Measurements from ENCODE around the gene CYP27A1. TPM values are rescaled to one million over a fixed set of nuclear protein-coding genes. Genes with fewer than 3 reads are reported as not detected.

Gene CYP27A1
- total and polyA plus RNA-seq, 4 donors: 38.3 to 110 (median 77.1) TPM

DNA sequence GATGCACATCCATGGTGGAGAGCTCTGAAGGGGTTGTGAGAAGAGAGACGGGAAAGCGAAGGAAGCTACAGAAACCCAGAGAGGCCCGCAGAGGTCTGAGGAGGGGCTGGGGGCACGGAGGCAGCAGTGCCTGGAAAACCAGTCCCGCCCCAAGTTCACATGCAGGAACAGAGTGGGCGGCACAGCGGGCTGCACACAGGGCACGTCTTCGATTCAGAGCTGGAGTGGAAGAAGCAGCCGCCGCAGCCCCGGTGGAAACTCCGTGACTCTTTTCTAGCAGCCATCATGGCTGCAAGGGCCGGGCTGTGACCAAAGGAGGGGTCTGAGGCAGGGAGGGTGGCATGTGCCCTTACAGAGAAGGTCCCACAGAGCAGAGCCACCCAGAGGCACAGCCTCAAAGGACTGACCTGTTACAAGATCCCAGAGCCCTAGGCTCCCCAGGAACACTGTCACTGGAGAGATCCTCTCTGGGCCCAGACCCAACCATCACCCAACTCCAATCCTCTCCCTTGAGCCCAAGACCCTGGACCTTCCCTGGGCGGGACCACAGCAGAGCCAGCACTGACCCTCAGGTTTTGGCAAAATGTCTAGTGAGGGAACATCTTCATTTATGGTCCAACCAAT is 38.9 kb downstream of the CYP27A1 start:
- WGBS, 2 donors: 93 to 96% methylated on average over 15 of the region's 15 CpGs
- H3K27me3 ChIP-seq (ENCODE audit: control insufficient read depth in 3 of 3, insufficient read depth in 3 of 3, low read length in 2 of 3): no peaks in the 10 kb centered on the region
- ATAC-seq (ENCODE audit: insufficient read depth, low FRiP score): no peak
- DNase-seq: no peak
- peaks cover 0 to 4% (median 3%) of the 10 kb centered on the region in 4 donors for H3K36me3 ChIP-seq (ENCODE audit: control insufficient read depth in 4 of 4, insufficient read depth in 4 of 4, low read length in 4 of 4)
- no peak for TF ChIP-seq CTCF (IDR thresholded peaks at IDR 0.05; ENCODE audit: control extremely low read depth, extremely low read depth)
- H3K27ac ChIP-seq (ENCODE audit: low read depth in 1 of 2, low read length in 1 of 2): peak overlapping the region in 1 of 2 donors; percentile 17
- H3K9ac ChIP-seq (ENCODE audit: insufficient read depth in 1 of 2, low read length in 2 of 2): no peak overlapping the region
- H3K9me3 ChIP-seq (ENCODE audit: control insufficient read depth in 4 of 4, insufficient read depth in 3 of 4, low read length in 3 of 4): no peaks in the 10 kb centered on the region
- H3K4me1 ChIP-seq (ENCODE audit: control insufficient read depth in 5 of 5, insufficient read depth in 5 of 5, low read length in 5 of 5): no peaks in the 10 kb centered on the region
- no peak overlapping the region for H3K4me3 ChIP-seq

DNA sequence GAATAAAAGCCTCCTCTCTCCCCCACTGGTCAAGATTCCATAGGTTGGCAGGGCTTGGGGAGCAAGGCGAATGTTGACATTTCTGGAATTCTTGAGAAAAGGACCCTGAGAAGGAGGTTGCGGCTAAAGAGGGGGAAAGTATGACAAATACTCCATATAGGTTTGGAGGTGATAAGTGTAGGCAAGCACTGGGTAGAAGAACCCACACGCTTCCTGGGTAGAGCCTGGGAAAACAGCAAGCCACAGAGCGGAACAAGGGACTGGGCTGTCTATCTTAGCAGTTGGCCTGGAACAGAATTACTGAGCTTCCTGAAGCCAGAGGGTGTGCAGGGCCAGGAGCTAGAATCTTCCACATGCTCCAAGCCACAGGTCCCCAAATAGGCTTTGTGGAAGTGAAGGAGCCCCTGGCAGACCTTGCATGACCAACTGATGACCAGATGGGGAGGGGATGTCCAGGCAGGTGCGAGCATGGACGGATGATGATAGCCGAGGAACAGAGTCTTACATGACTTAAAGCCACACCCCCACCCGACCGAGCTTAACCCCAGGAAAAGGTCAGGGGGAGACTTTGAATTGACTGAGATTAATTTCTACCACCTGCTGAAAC is 39.8 kb downstream of the CYP27A1 start:
- ATAC-seq (ENCODE audit: insufficient read depth, low FRiP score) (no peak), DNase-seq (no peak)
- WGBS, 2 donors: 75 to 84% methylated on average over 9 of the region's 9 CpGs
- Histone ChIP-seq H3K4me3 (no peak overlapping the region), H3K4me1 (ENCODE audit: control insufficient read depth in 5 of 5, insufficient read depth in 5 of 5, low read length in 5 of 5) (no peaks in the 10 kb centered on the region), H3K9me3 (ENCODE audit: control insufficient read depth in 4 of 4, insufficient read depth in 3 of 4, low read length in 3 of 4) (no peaks in the 10 kb centered on the region), H3K27me3 (ENCODE audit: control insufficient read depth in 3 of 3, insufficient read depth in 3 of 3, low read length in 2 of 3) (no peaks in the 10 kb centered on the region), H3K9ac (ENCODE audit: insufficient read depth in 1 of 2, low read length in 2 of 2) (no peak overlapping the region), H3K36me3 (ENCODE audit: control insufficient read depth in 4 of 4, insufficient read depth in 4 of 4, low read length in 4 of 4) (peaks cover 0 to 3% (median under 1%) of the 10 kb centered on the region in 4 donors), H3K27ac (ENCODE audit: low read depth in 1 of 2, low read length in 1 of 2) (no peak overlapping the region)
- no peak for TF ChIP-seq CTCF (IDR thresholded peaks at IDR 0.05; ENCODE audit: control extremely low read depth, extremely low read depth)

DNA sequence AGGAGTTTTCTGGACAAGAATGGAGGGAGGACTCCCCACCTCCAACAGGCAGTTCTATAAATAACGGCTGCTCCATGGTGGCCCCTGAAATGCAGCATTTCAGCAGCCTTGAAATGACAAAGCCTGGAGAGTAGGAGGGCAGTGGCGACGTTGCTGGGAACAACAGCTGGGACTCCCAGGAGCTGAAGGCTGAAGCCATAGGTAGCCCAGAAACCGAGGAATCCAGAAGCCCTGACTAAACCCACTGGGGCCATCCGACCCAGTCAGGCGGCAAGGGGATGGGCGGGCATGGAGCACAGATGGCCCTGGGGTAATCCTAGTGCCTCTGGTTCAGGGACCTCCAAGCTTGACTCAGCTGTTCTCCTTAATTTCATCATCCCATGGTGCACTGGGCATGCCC is 40.7 kb downstream of the CYP27A1 start:
- peaks cover 0 to 3% (median 0%) of the 10 kb centered on the region in 4 donors for H3K36me3 ChIP-seq (ENCODE audit: control insufficient read depth in 4 of 4, insufficient read depth in 4 of 4, low read length in 4 of 4)
- ATAC-seq (ENCODE audit: insufficient read depth, low FRiP score) (no peak), DNase-seq (no peak)
- no peaks in the 10 kb centered on the region for H3K9me3 ChIP-seq (ENCODE audit: control insufficient read depth in 4 of 4, insufficient read depth in 3 of 4, low read length in 3 of 4)
- no peak overlapping the region for H3K27ac ChIP-seq (ENCODE audit: low read depth in 1 of 2, low read length in 1 of 2)
- no peaks in the 10 kb centered on the region for H3K27me3 ChIP-seq (ENCODE audit: control insufficient read depth in 3 of 3, insufficient read depth in 3 of 3, low read length in 2 of 3)
- no peak for TF ChIP-seq CTCF (IDR thresholded peaks at IDR 0.05; ENCODE audit: control extremely low read depth, extremely low read depth)
- H3K9ac ChIP-seq (ENCODE audit: insufficient read depth in 1 of 2, low read length in 2 of 2): no peak overlapping the region
- 82 to 87% methylated on average over 7 of the region's 7 CpGs for WGBS, 2 donors
- no peak overlapping the region for H3K4me3 ChIP-seq
- no peaks in the 10 kb centered on the region for H3K4me1 ChIP-seq (ENCODE audit: control insufficient read depth in 5 of 5, insufficient read depth in 5 of 5, low read length in 5 of 5)

All from lung (tissue), 12 donors.